ENCODE data around the gene DSCAML1.

DSCAML1 gene

DNA sequence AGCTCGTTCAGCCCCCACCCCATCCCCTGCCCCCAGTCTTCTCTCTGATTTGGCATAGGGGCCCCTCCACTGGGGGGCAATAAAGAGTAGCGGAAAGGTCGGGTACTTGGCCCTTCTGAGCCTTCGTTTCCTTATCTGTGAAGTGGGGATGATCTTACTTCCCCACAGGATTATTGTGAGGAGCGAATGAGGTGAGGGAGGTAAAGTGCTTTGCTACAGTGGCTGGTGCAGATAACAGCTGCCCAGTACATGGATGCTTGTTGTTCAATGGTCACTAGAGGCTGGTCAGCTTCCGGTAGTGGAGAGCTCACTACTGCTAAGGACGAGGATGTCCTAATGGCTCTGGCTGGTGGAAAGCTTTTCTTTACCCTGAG, 368.2 kb downstream of the DSCAML1 start:
- Histone ChIP-seq H3K4me3 (ENCODE audit: low read depth in 1 of 2, low read length in 2 of 2) (no peak overlapping the region), H3K36me3 (ENCODE audit: insufficient read depth, low read length) (peaks cover 6% of the 10 kb centered on the region), H3K4me1 (ENCODE audit: insufficient read depth, low read length) (no peaks in the 10 kb centered on the region), H3K9ac (ENCODE audit: low read length) (no peak overlapping the region), H3K27me3 (ENCODE audit: control insufficient read depth in 1 of 2, insufficient read depth in 2 of 2, low read length in 2 of 2) (no peaks in the 10 kb centered on the region), H3K27ac (ENCODE audit: low read depth, low read length) (no peak overlapping the region), H3K9me3 (ENCODE audit: low read length) (no peaks in the 10 kb centered on the region)

DNA sequence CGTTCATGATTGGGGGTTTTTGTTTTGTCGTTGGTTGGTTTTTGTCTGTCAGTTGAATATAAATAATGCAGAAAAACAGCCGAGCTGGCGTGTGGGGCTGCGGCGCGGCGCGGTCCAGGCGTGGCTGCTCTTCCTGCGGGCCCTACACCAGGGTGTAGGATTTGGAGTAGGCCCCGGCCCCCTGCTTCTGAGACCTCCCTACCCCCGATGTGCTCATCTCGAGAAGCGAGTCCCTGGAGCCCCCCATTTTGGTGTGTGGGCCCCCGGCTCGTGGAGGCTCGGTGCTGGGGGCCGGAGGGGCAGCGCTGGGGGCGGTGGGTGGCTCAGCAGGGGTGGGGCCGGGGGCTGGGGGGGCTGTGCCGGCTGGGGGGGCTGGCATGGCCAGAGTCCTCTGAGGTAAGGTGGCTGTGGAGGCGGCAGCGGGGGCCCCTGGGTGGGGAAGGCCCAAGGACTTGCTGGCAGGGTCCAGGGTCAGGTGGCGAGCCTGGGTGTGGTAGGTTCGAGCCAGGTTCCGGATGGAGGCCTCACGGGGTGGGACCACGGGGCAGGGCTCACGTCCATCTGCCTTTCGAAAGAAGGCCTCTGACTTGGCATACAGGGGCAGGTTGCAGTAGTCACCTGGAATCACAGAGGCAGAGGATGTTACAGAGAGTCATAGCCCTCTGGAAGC, 368.7 kb downstream of the DSCAML1 start:
- no peaks in the 10 kb centered on the region for H3K27me3 ChIP-seq (ENCODE audit: control insufficient read depth in 1 of 2, insufficient read depth in 2 of 2, low read length in 2 of 2)
- no peak overlapping the region for H3K9ac ChIP-seq (ENCODE audit: low read length)
- H3K4me1 ChIP-seq (ENCODE audit: insufficient read depth, low read length) = no peaks in the 10 kb centered on the region
- no peaks in the 10 kb centered on the region for H3K9me3 ChIP-seq (ENCODE audit: low read length)
- H3K4me3 ChIP-seq (ENCODE audit: low read depth in 1 of 2, low read length in 2 of 2) = no peak overlapping the region
- peaks cover 6% of the 10 kb centered on the region for H3K36me3 ChIP-seq (ENCODE audit: insufficient read depth, low read length)
- H3K27ac ChIP-seq (ENCODE audit: low read depth, low read length) = no peak overlapping the region

DNA sequence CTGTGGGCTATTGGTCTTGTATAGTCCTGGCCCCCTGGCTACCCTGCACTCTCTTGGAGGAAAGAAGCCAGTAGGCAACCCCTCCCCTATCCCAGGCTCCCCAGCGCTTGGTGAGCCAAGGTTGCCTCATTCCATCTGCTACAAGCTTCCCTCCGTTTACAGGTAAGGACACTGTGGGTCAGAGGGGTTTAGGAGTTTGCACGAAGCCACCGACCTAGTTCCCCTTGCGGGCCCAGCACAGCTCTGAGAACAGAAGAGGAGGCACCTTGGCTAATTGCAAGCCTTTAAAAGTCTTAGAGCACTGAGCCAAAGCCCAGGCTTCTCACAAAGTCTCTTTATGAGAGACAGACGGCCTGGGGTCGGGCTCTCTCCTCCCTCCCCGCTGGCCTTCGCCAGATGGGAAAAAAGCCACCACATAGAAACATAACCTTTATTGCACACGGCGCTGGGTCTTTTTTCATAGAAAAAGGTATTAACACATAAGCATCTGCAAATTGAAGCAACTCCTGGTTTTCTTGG, 369.6 kb downstream of the DSCAML1 start:
- H3K4me3 ChIP-seq (ENCODE audit: low read depth in 1 of 2, low read length in 2 of 2) = no peak overlapping the region
- no peaks in the 10 kb centered on the region for H3K4me1 ChIP-seq (ENCODE audit: insufficient read depth, low read length)
- H3K9ac ChIP-seq (ENCODE audit: low read length) = no peak overlapping the region
- H3K9me3 ChIP-seq (ENCODE audit: low read length) = no peaks in the 10 kb centered on the region
- peaks cover 6% of the 10 kb centered on the region for H3K36me3 ChIP-seq (ENCODE audit: insufficient read depth, low read length)
- H3K27ac ChIP-seq (ENCODE audit: low read depth, low read length) = no peak overlapping the region
- no peaks in the 10 kb centered on the region for H3K27me3 ChIP-seq (ENCODE audit: control insufficient read depth in 1 of 2, insufficient read depth in 2 of 2, low read length in 2 of 2)

DNA sequence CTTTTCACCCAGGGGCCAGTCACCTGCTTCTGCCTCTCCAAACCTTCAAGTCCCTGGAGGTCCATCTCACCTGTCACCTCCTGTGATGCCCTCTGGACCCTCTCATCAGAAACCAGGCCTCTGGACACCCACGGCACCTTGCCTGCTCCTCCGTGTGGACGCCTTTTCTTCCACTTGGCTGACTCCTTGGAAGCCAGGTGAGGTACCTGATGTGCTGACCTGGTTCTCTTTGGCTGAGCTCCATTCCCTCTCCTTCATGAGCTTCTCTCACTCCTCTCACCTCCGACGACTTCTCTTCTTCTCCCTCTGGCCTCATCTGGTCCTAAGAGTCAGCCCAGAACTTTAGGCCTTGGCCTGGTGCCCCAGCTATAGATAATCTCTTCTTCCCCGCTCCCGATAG, 370.1 kb downstream of the DSCAML1 start:
- Histone ChIP-seq H3K27me3 (ENCODE audit: control insufficient read depth in 1 of 2, insufficient read depth in 2 of 2, low read length in 2 of 2) (no peaks in the 10 kb centered on the region), H3K27ac (ENCODE audit: low read depth, low read length) (no peak overlapping the region), H3K9ac (ENCODE audit: low read length) (no peak overlapping the region)

DNA sequence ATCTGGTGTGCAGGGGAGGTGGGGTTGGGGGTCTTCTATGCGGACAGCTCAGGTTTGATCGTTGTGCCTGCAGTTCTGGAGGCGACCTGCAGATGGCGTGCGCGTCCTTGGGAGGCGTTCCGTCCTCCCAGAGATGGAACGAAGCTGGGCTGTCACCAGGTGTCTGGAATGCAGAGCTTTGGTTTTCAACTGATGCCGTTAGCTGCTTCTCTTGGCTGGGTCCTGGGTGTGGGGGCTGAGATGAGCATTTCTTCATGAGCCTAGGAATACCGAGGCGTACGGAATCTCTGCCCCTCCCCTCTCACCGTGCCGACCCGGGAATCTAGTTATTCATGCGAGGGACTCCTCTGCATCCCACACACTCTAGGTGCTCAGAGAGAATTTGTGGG, 370.7 kb downstream of the DSCAML1 start:
- H3K27me3 ChIP-seq (ENCODE audit: control insufficient read depth in 1 of 2, insufficient read depth in 2 of 2, low read length in 2 of 2) = no peaks in the 10 kb centered on the region
- H3K27ac ChIP-seq (ENCODE audit: low read depth, low read length) = no peak overlapping the region
- H3K9me3 ChIP-seq (ENCODE audit: low read length) = no peaks in the 10 kb centered on the region
- no peak overlapping the region for H3K4me3 ChIP-seq (ENCODE audit: low read depth in 1 of 2, low read length in 2 of 2)
- H3K4me1 ChIP-seq (ENCODE audit: insufficient read depth, low read length) = no peaks in the 10 kb centered on the region
- H3K9ac ChIP-seq (ENCODE audit: low read length) = no peak overlapping the region
- H3K36me3 ChIP-seq (ENCODE audit: insufficient read depth, low read length) = peaks cover 6% of the 10 kb centered on the region

More for the DNA sequence above, 370.1 kb downstream of the DSCAML1 start:
- Histone ChIP-seq H3K9me3 (ENCODE audit: low read length) (no peaks in the 10 kb centered on the region), H3K4me1 (ENCODE audit: insufficient read depth, low read length) (no peaks in the 10 kb centered on the region), H3K36me3 (ENCODE audit: insufficient read depth, low read length) (peaks cover 6% of the 10 kb centered on the region), H3K4me3 (ENCODE audit: low read depth in 1 of 2, low read length in 2 of 2) (no peak overlapping the region)

DNA sequence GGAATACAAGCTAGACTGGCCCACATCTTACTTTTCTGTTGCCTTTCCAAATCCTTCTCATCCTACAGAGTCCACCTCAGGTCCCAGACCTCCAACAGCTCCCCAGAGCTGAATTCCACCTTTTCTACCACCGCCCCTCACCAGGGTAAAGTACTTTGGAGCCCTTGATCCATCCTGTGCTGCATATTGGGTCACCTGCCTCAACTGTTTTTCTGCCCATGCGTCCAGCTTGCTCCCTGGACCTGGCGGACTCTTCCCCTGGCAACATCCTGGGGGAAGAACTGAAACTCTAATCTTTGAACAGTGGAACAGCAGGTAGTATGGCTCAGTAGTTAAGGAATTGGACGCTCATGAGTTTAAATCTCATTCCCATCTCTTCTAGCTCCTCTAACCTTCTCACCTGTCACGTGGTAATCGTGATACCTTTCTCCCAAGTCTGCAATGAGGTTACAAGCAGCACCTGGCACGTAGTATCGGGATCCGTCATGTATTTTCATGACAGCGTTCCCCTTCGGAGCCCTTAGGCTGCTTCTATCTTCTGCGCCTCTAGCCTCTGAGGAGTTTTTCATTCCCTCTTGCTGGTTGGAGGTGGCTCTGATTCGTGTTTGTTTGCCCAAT, 371.2 kb downstream of the DSCAML1 start:
- H3K9me3 ChIP-seq (ENCODE audit: low read length) = no peaks in the 10 kb centered on the region

DNA sequence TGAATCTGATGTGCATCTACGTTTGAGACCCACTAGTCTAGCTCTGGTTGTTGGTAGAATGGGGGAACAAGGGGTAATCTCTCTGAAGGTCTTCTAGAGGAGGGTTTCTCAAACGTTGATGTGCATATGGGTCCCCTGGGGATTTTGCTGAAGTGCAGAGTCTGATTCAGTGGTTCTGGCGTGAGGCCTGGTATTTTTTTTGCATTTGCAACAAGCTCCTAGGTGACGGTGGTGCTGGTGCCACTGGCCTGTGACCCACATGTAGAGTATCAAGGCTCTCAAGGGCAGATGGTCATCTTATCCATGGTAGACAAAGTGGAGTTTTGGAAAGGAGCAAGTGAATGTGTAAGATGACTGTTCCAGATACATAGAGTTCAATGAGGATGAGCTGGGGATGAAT, 372.2 kb downstream of the DSCAML1 start:
- H3K36me3 ChIP-seq (ENCODE audit: insufficient read depth, low read length) = no peaks in the 10 kb centered on the region

More for the DNA sequence above, 371.2 kb downstream of the DSCAML1 start:
- no peak overlapping the region for H3K27ac ChIP-seq (ENCODE audit: low read depth, low read length)
- no peaks in the 10 kb centered on the region for H3K27me3 ChIP-seq (ENCODE audit: control insufficient read depth in 1 of 2, insufficient read depth in 2 of 2, low read length in 2 of 2)
- H3K9ac ChIP-seq (ENCODE audit: low read length) = no peak overlapping the region
- peaks cover 2% of the 10 kb centered on the region for H3K36me3 ChIP-seq (ENCODE audit: insufficient read depth, low read length)
- no peaks in the 10 kb centered on the region for H3K4me1 ChIP-seq (ENCODE audit: insufficient read depth, low read length)
- H3K4me3 ChIP-seq (ENCODE audit: low read depth in 1 of 2, low read length in 2 of 2) = no peak overlapping the region

DNA sequence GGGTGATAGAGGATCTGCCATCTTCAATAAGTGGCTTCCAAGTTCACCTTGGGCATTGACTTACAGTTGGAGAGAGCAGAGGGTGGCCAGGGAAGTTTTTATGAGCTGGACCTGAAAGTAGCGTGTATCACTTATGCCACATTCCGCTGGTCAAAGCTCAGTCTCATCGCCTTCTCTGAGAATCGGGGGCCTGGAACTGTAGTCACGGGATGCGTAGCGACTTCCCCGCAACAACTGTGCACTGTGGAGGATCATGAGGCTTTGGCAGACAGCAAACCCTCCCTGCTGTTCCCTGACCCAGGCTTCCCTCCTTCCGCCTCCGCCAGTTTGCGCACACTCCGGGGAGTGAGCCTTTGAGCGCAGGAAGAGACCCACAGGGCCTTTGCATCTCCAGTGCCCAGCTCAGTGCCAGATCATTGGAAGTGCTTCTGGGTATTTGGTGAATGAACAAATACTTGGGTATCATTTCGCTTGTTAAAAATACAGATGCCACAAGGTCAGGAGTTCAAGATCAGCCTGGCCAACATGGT, 373.9 kb downstream of the DSCAML1 start:
- H3K4me1 ChIP-seq (ENCODE audit: insufficient read depth, low read length) = no peaks in the 10 kb centered on the region

More for the DNA sequence above, 372.2 kb downstream of the DSCAML1 start:
- no peak overlapping the region for H3K4me3 ChIP-seq (ENCODE audit: low read depth in 1 of 2, low read length in 2 of 2)
- H3K27ac ChIP-seq (ENCODE audit: low read depth, low read length) = no peak overlapping the region
- no peaks in the 10 kb centered on the region for H3K27me3 ChIP-seq (ENCODE audit: control insufficient read depth in 1 of 2, insufficient read depth in 2 of 2, low read length in 2 of 2)
- no peaks in the 10 kb centered on the region for H3K9me3 ChIP-seq (ENCODE audit: low read length)
- H3K9ac ChIP-seq (ENCODE audit: low read length) = no peak overlapping the region
- no peaks in the 10 kb centered on the region for H3K4me1 ChIP-seq (ENCODE audit: insufficient read depth, low read length)

DNA sequence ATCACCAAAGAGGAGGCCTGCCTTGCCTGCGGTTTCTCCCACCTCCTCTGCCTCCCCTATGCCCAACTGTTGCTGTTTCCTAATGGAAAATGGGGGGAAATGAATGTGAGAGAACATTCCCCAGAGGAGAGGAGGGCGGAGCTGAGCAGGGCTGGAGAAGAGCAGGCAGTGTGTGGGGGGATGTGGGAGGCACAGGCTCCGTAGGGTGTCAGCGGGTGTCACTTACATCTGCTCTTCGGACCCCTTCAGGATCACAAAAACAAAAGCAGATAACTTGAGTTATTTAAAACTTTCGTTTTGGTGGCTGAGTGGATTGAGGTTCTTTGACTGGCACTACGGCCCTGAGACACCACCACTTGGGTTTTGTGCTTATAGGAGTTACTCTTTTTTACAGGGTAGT, 375.5 kb downstream of the DSCAML1 start:
- H3K27me3 ChIP-seq (ENCODE audit: control insufficient read depth in 1 of 2, insufficient read depth in 2 of 2, low read length in 2 of 2) = no peaks in the 10 kb centered on the region
- no peaks in the 10 kb centered on the region for H3K9me3 ChIP-seq (ENCODE audit: low read length)
- no peak overlapping the region for H3K9ac ChIP-seq (ENCODE audit: low read length)
- no peak overlapping the region for H3K4me3 ChIP-seq (ENCODE audit: low read depth in 1 of 2, low read length in 2 of 2)
- H3K27ac ChIP-seq (ENCODE audit: low read depth, low read length) = no peak overlapping the region
- H3K4me1 ChIP-seq (ENCODE audit: insufficient read depth, low read length) = no peaks in the 10 kb centered on the region
- H3K36me3 ChIP-seq (ENCODE audit: insufficient read depth, low read length) = no peaks in the 10 kb centered on the region

More for the DNA sequence above, 373.9 kb downstream of the DSCAML1 start:
- Histone ChIP-seq H3K27ac (ENCODE audit: low read depth, low read length) (no peak overlapping the region), H3K9ac (ENCODE audit: low read length) (no peak overlapping the region), H3K4me3 (ENCODE audit: low read depth in 1 of 2, low read length in 2 of 2) (no peak overlapping the region), H3K27me3 (ENCODE audit: control insufficient read depth in 1 of 2, insufficient read depth in 2 of 2, low read length in 2 of 2) (no peaks in the 10 kb centered on the region), H3K9me3 (ENCODE audit: low read length) (no peaks in the 10 kb centered on the region), H3K36me3 (ENCODE audit: insufficient read depth, low read length) (no peaks in the 10 kb centered on the region)

DNA sequence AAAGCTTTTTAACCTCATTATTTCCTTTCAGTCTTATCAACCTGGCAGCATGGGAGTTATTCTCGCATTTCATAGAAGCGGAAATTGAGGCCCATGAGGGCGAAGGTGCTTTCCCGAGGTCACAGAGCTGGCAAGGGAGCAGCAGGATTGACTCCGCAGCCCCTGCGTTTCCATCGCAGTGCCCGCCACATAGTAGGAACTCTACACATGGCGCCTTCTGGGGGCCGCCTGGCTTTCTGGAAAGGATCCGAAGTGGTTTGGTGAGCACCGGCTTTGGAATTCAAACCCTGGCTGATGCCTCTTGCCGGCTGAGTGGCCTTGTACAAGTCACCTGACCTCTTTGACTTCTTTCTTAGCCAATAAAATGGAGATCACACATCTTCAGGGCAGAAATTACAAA, 376.0 kb downstream of the DSCAML1 start:
- no peaks in the 10 kb centered on the region for H3K9me3 ChIP-seq (ENCODE audit: low read length)
- no peak overlapping the region for H3K9ac ChIP-seq (ENCODE audit: low read length)
- no peaks in the 10 kb centered on the region for H3K27me3 ChIP-seq (ENCODE audit: control insufficient read depth in 1 of 2, insufficient read depth in 2 of 2, low read length in 2 of 2)
- H3K36me3 ChIP-seq (ENCODE audit: insufficient read depth, low read length) = no peaks in the 10 kb centered on the region
- H3K4me3 ChIP-seq (ENCODE audit: low read depth in 1 of 2, low read length in 2 of 2) = no peak overlapping the region
- no peak overlapping the region for H3K27ac ChIP-seq (ENCODE audit: low read depth, low read length)
- no peaks in the 10 kb centered on the region for H3K4me1 ChIP-seq (ENCODE audit: insufficient read depth, low read length)

DNA sequence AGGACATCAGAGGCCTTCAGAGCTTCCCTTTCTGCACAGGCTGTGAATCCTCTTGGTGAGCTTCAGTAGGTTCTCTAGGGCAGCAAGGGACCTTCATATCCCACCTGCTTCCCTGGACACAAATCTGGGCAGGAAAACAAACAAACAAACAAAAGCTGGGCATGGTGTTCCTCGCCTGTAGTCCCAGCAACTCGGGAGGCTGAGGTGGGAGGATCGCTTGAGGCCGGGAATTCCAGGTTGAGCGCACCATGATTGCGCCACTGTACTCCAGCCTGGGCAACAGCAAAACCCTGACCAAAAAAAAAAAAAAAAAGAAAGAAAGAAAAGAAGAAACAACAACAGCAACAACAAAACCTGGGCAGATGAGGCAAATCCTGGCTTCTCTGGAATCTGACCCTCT, 376.4 kb downstream of the DSCAML1 start:
- no peak overlapping the region for H3K9ac ChIP-seq (ENCODE audit: low read length)
- no peak overlapping the region for H3K4me3 ChIP-seq (ENCODE audit: low read depth in 1 of 2, low read length in 2 of 2)
- no peaks in the 10 kb centered on the region for H3K4me1 ChIP-seq (ENCODE audit: insufficient read depth, low read length)
- H3K27ac ChIP-seq (ENCODE audit: low read depth, low read length) = no peak overlapping the region
- H3K27me3 ChIP-seq (ENCODE audit: control insufficient read depth in 1 of 2, insufficient read depth in 2 of 2, low read length in 2 of 2) = no peaks in the 10 kb centered on the region
- H3K36me3 ChIP-seq (ENCODE audit: insufficient read depth, low read length) = no peaks in the 10 kb centered on the region
- H3K9me3 ChIP-seq (ENCODE audit: low read length) = no peaks in the 10 kb centered on the region

DNA sequence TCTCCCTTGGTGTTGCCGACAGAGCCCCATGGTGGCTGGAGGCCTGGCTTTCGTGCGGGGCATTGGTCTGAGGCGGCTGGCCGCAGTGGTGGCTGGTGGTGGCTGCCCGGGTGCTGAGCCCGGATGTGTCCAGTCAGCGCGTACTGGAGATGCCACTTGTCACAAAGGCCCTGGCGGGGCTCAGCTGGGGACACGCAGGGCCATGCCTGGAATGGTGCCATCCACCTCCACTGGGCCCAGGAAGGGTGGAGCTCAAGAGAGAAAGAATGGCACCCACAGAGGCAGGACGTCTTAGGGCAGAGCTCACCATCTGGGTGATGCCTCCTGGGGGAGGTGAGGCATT, 376.9 kb downstream of the DSCAML1 start:
- no peaks in the 10 kb centered on the region for H3K9me3 ChIP-seq (ENCODE audit: low read length)

More for the DNA sequence above, 376.9 kb downstream of the DSCAML1 start:
- Histone ChIP-seq H3K27ac (ENCODE audit: low read depth, low read length) (no peak overlapping the region), H3K27me3 (ENCODE audit: control insufficient read depth in 1 of 2, insufficient read depth in 2 of 2, low read length in 2 of 2) (no peaks in the 10 kb centered on the region), H3K4me3 (ENCODE audit: low read depth in 1 of 2, low read length in 2 of 2) (no peak overlapping the region), H3K9ac (ENCODE audit: low read length) (no peak overlapping the region), H3K4me1 (ENCODE audit: insufficient read depth, low read length) (no peaks in the 10 kb centered on the region), H3K36me3 (ENCODE audit: insufficient read depth, low read length) (no peaks in the 10 kb centered on the region)

All from muscle layer of colon (tissue), 2 donors.